ENCODE measurements around the gene APBB1. TPM values are rescaled to one million over a fixed set of nuclear protein-coding genes. Genes with fewer than 3 reads are reported as not detected.

APBB1 gene
- total RNA-seq, 1 experiment from 2014 or later, result 24.4 TPM

GRCh38 chr11:6391537-6392134 is 27.3 kb downstream of the APBB1 start:
- no peak for DNase-seq (ENCODE audit: low read depth)

- DNase-seq (ENCODE audit: low read depth), result no peak
Observed at GRCh38 chr11:6390718-6391469, 28.0 kb downstream of the APBB1 start.

GRCh38 chr11:6389905-6390717 is 28.8 kb downstream of the APBB1 start, which contains the start of gene SMPD1:
TSS of gene SMPD1 (plus strand) at chr11:6390474. CDS start at chr11:6390599, 125 bp downstream.
- peak; percentile 91 for DNase-seq (ENCODE audit: low read depth)

GRCh38 chr11:6388748-6389147 is 30.1 kb downstream of the APBB1 start:
- no peak for DNase-seq (ENCODE audit: low read depth)

GRCh38 chr11:6387811-6388599 is 30.9 kb downstream of the APBB1 start:
- peak; percentile 71 for DNase-seq (ENCODE audit: low read depth)

- DNase-seq (ENCODE audit: low read depth), result no peak
Observed at GRCh38 chr11:6385046-6385777, 33.7 kb downstream of the APBB1 start.

- DNase-seq (ENCODE audit: low read depth), result no peak
Observed at GRCh38 chr11:6378640-6378989, 40.3 kb downstream of the APBB1 start.

GRCh38 chr11:6377902-6378639 is 40.8 kb downstream of the APBB1 start:
- DNase-seq (ENCODE audit: low read depth), result no peak

GRCh38 chr11:6371825-6372224 is 47.1 kb downstream of the APBB1 start:
- DNase-seq (ENCODE audit: low read depth), result no peak

GRCh38 chr11:6365659-6366058 is 53.2 kb downstream of the APBB1 start:
- no peak for DNase-seq (ENCODE audit: low read depth)

GRCh38 chr11:6362873-6363678 is 55.8 kb downstream of the APBB1 start:
- DNase-seq (ENCODE audit: low read depth), result peak; percentile 77

- no peak for DNase-seq (ENCODE audit: low read depth)
Observed at GRCh38 chr11:6362185-6362872, 56.6 kb downstream of the APBB1 start.

- no peak for DNase-seq (ENCODE audit: low read depth)
Observed at GRCh38 chr11:6360183-6360582, 58.7 kb downstream of the APBB1 start.

GRCh38 chr11:6357222-6357621 is 61.7 kb downstream of the APBB1 start:
- DNase-seq (ENCODE audit: low read depth), result peak; percentile 95

- DNase-seq (ENCODE audit: low read depth), result no peak
Observed at GRCh38 chr11:6356503-6357055, 62.3 kb downstream of the APBB1 start.

- no peak for DNase-seq (ENCODE audit: low read depth)
Observed at GRCh38 chr11:6354651-6355485, 64.0 kb downstream of the APBB1 start.

- DNase-seq (ENCODE audit: low read depth), result peak; percentile 46
Observed at GRCh38 chr11:6353367-6353987, 65.4 kb downstream of the APBB1 start.

Measured in M059J (cell line).